GM12872 (cell line): ENCODE measurements around the gene RBM5.

Experiments
- TF ChIP-seq, protein P1 (sequence below): IDR thresholded peaks from 3 replicates; pipeline ENCODE4 v1.5.1; 2011; ENCODE audit warnings: low read depth, mild to moderate bottlenecking, low read length, moderate library complexity; ENCODE audit not compliant: insufficient read depth

Gene RBM5

DNA sequence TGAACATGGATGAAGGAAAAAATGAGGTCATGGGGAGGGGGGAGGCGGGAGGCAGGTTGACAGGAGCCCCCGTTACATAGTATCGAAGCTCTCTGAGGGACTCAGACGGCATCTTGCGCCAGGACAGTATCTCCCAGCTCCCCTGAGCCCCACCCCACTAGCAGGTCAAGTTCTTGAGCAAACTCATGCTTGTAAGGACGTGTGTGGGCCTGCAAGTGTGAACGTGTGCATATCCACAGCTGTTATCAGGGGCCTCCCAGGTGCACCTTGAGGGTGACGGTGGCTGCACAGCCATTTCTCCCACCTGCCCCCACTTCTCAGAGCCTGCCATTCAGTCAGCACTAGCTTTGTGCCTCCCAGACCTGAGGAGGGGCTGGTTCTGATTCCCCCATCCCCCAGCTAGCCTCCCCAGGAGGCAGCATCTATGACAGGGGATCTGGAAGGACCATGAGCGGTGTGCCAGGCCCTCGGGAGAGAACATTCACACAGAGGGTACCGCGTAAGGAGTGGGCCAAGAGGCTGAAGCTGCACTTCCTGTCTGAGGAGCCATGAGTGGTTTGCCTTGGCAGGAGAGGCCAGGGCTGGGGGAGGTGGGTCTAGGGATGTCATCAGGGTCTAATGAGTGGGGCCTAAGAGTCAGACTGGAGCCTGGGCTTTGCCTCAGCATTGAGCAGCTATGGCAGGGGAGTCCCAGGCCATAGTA, 69.3 kb downstream of the RBM5 start:
- TF ChIP-seq, protein P1, sequence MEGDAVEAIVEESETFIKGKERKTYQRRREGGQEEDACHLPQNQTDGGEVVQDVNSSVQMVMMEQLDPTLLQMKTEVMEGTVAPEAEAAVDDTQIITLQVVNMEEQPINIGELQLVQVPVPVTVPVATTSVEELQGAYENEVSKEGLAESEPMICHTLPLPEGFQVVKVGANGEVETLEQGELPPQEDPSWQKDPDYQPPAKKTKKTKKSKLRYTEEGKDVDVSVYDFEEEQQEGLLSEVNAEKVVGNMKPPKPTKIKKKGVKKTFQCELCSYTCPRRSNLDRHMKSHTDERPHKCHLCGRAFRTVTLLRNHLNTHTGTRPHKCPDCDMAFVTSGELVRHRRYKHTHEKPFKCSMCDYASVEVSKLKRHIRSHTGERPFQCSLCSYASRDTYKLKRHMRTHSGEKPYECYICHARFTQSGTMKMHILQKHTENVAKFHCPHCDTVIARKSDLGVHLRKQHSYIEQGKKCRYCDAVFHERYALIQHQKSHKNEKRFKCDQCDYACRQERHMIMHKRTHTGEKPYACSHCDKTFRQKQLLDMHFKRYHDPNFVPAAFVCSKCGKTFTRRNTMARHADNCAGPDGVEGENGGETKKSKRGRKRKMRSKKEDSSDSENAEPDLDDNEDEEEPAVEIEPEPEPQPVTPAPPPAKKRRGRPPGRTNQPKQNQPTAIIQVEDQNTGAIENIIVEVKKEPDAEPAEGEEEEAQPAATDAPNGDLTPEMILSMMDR = no peak

DNA sequence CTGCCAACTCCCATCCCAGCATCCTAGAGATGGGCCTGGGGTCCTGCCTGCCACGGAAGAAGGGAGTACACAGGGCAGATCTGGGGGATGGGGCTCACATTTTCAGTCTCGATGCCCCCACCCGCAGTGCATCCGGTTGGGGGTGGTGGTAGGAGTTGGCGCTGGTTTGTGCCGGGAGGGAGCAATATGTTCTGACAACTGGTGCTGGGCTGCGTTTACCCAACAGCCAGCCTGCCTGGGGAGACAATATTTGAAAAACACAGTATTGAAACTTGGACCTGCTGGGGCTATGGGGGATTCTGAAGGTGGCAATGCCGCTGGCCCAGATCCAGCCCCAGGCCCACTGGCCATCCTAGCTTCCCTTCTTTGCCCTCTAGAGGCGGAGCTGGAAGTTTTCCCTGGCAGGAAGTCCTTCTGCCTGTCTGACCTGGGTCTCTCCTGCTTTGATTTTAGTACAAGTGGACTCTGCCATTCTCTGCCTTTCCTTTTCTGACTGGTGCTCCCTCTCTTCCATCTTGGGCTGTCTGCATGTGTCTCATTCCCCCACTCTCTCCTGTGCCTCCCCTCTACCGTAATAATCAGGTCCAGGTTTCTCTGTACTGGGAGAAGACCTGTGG, 69.9 kb downstream of the RBM5 start:
- TF ChIP-seq, protein P1 = no peak

DNA sequence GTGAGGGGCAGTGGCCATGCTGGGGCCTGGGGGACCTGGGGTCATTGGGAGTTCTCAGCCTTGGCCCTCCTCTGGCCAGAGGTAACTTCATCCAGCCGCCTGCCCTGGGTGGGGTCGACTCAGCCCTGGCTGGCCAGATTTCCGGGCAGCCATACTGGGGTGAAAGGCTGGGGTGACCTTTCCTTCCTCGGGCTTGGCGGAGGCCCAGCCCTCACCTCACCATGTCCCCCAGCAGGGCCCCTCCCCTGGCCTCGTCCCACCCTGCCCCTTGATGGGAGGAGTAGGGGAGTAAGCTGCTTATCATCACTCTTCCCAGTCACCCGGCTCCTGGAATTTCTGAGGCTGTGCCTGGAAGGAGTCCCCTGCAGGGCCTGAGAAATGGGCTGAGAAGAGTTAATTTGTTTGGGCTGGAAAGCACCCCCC, 71.9 kb downstream of the RBM5 start:
- TF ChIP-seq, protein P1 = no peak

DNA sequence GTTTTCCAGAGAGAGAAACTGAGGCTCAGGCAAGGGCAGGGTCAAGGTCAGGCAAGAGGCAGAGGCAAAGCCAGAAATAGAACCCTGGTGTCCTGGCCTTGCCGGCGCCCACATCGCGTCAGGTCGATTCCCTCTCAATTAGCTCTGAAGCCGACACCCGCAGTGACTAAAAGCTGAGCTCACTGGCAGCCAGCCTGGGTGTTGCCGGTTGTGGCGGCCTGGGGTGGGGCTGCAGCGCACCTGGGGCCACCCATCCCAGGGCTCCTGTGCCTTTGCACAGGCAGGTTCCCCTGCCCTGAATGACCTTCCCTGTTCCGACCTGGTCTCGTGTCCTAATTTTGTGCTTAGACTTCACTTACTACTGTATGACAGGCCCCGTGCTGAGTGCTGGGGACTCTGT, 72.6 kb downstream of the RBM5 start:
- TF ChIP-seq, protein P1 = no peak

DNA sequence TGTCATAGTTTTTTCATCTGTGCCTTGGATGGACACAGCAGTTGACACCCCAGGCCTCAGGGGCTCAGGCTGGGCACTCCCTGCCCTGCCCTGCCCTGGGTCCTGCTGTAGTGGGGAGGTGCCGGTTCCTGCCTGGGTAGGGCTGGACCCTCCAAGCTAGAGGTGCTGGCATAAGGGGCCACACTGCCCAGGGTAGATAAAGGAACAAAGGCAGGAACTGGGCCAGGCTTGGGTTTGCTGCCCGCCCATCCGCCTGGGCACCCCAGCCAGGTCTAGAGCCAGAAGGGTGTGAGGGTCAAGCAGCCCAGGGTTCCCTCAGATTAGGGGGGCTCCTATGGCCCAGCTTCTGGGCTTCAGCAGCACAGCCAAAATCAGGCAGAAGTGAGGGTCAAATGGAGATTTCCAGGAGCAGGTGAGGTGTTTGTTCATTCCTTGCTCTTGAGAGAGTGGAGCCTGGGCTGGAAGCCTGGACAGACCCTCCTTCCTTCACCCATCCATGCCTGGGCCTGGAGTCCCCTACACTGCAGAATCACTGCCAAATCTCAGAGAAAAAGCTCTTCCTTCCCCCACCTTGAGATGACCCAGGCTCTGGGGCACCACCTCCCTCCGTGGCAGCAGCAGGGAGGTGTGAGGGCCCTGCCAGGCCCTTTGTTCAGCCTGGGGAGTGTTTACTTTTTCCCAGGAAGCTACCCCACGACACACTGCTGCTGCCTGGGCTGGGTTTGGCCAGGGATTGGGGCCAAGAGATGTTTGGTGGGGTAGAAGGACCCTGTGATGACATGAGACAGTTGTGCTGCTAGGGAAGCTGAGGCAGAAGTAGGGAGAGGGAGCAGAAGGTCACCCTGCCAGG, 73.5 kb downstream of the RBM5 start:
- TF ChIP-seq, protein P1 = no peak

DNA sequence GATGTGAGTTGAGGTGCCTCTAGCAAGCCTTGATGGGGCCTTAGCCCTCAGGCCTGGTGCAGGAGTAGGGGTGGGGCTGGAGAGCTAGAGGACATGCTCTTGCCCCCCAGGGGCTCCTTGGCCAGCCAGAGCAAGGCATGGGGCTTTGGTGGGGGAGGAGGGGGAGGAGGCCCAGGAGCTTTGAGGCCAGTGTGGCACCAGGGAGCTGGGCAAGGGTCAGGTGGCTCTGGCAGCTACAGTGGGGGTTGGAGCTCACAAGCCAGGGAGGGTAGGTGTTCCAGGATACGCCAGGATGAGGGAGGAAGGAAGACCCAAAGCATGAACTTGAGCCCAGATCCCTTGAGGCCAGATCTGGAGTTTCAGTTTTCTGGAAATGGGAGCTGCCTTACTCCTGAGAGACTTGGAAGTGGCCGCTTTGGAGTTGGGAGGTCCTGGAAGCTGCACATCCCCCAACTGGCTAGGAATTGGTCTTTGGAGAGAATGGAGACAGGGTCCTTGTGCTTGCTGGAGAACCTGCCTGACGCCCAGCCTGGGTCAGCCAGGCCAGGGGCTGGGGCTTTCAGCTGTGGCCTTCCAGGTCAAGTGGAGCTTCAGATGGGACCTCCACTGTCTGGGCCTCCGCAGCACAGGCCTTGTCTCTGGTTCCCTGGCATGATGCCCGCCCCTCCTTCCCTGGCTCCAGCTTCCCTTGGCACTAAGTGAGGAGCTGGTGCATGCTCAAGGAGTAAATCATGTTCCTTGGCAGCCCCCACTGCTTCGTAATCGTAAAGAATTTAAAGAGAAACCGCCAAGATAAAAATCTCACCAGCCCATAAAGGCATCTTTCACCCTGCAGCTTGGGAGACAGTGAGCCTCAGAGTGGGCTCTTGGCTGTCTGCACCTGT, 75.1 kb downstream of the RBM5 start:
- TF ChIP-seq, protein P1 = no peak
